Nephron progenitor cell (in vitro differentiated cells): ENCODE measurements around the gene LRP6.
A peak's percentile ranks its signal among the peaks of the same experiment; 100 is the strongest.

ENCODE experiments used
- DNase-seq: peaks from one replicate; pipeline ENCODE4 v3.0.0; 2021
- H3K27ac Mint-ChIP-seq: 2 replicates; pipeline ENCODE4 v1.8.0; 2021; ENCODE audit warnings: mild to moderate bottlenecking, moderate library complexity, mixed read lengths
- H3K27me3 Mint-ChIP-seq: 2 replicates; pipeline ENCODE4 v1.8.0; 2021; ENCODE audit warnings: mild to moderate bottlenecking, low read depth, mixed read lengths; ENCODE audit not compliant: poor library complexity
- H3K36me3 Mint-ChIP-seq: 2 replicates; pipeline ENCODE4 v1.8.0; 2021; ENCODE audit warnings: low read depth, mixed read lengths
- H3K4me1 Mint-ChIP-seq: 2 replicates; pipeline ENCODE4 v1.8.0; 2021; ENCODE audit warnings: mixed read lengths
- H3K4me3 Mint-ChIP-seq: 2 replicates; pipeline ENCODE4 v1.8.0; 2021; ENCODE audit warnings: mild to moderate bottlenecking, moderate library complexity, mixed read lengths
- H3K9me3 Mint-ChIP-seq: 2 replicates; pipeline ENCODE4 v1.8.0; 2021; ENCODE audit warnings: mild to moderate bottlenecking, moderate library complexity, mixed read lengths
- TF ChIP-seq, protein P1 (sequence below): fragments of 200-600 bp; sonication (generic); IDR thresholded peaks from 2 replicates; pipeline ENCODE4 v1.5.0; 2021; ENCODE audit warnings: antibody characterized with exemption

Gene LRP6

GRCh38 chr12:12240662-12241340, 26.0 kb downstream of the LRP6 start:
- H3K27ac Mint-ChIP-seq, result peak overlapping the region; percentile 80
- TF ChIP-seq, protein P1, sequence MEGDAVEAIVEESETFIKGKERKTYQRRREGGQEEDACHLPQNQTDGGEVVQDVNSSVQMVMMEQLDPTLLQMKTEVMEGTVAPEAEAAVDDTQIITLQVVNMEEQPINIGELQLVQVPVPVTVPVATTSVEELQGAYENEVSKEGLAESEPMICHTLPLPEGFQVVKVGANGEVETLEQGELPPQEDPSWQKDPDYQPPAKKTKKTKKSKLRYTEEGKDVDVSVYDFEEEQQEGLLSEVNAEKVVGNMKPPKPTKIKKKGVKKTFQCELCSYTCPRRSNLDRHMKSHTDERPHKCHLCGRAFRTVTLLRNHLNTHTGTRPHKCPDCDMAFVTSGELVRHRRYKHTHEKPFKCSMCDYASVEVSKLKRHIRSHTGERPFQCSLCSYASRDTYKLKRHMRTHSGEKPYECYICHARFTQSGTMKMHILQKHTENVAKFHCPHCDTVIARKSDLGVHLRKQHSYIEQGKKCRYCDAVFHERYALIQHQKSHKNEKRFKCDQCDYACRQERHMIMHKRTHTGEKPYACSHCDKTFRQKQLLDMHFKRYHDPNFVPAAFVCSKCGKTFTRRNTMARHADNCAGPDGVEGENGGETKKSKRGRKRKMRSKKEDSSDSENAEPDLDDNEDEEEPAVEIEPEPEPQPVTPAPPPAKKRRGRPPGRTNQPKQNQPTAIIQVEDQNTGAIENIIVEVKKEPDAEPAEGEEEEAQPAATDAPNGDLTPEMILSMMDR, result no peak
- no peak for DNase-seq
- H3K4me1 Mint-ChIP-seq, result peaks cover 15% of the 10 kb centered on the region
- H3K4me3 Mint-ChIP-seq, result no peak overlapping the region
- peaks cover 91% of the 10 kb centered on the region for H3K36me3 Mint-ChIP-seq
- H3K27me3 Mint-ChIP-seq, result no peaks in the 10 kb centered on the region
- H3K9me3 Mint-ChIP-seq, result peaks cover 50% of the 10 kb centered on the region

GRCh38 chr12:12239127-12239526, 27.7 kb downstream of the LRP6 start:
- Mint-ChIP-seq H3K36me3 (peaks cover 95% of the 10 kb centered on the region), H3K27ac (no peak overlapping the region), H3K9me3 (peaks cover 66% of the 10 kb centered on the region), H3K27me3 (no peaks in the 10 kb centered on the region), H3K4me3 (no peak overlapping the region), H3K4me1 (peaks cover 15% of the 10 kb centered on the region)
- TF ChIP-seq, protein P1, result no peak
- no peak for DNase-seq

- Mint-ChIP-seq H3K27ac (no peak overlapping the region), H3K9me3 (peaks cover 66% of the 10 kb centered on the region), H3K27me3 (no peaks in the 10 kb centered on the region), H3K4me1 (peaks cover 15% of the 10 kb centered on the region), H3K4me3 (no peak overlapping the region), H3K36me3 (peaks cover 95% of the 10 kb centered on the region)
- no peak for DNase-seq
- TF ChIP-seq, protein P1, result no peak
These were observed 28.2 kb downstream of the LRP6 start for GRCh38 chr12:12238605-12239004.

DNA sequence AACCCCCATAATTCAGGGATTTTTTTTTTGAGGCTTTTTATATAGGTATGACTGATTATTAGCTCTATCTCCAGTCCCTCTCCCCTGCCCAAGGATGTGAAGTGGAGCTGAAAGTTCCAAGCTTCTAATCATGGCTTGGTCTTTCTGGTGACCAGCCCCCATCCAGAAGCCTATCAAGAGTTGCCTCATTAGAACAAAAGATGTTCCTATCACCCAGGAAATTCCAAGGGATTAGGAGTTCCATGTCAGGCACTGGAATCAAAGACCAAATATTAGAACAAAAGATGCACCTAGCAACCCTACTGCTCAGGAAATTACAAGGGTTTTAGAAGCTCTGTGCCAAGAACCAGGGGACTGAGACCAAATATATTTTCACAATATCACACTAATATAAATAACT, 29.9 kb downstream of the LRP6 start:
- DNase-seq, result no peak
- Mint-ChIP-seq H3K27me3 (no peaks in the 10 kb centered on the region), H3K36me3 (peaks cover 94% of the 10 kb centered on the region), H3K27ac (no peak overlapping the region), H3K4me1 (peaks cover 11% of the 10 kb centered on the region), H3K4me3 (no peak overlapping the region), H3K9me3 (peaks cover 66% of the 10 kb centered on the region)
- TF ChIP-seq, protein P1, result no peak

- H3K9me3 Mint-ChIP-seq, result peaks cover 28% of the 10 kb centered on the region
- no peaks in the 10 kb centered on the region for H3K27me3 Mint-ChIP-seq
- no peak overlapping the region for H3K4me3 Mint-ChIP-seq
- H3K4me1 Mint-ChIP-seq, result peaks cover 26% of the 10 kb centered on the region
- DNase-seq, result no peak
- TF ChIP-seq, protein P1, result no peak
- peaks cover 68% of the 10 kb centered on the region for H3K36me3 Mint-ChIP-seq
- H3K27ac Mint-ChIP-seq, result no peak overlapping the region
These were observed 36.6 kb downstream of the LRP6 start for GRCh38 chr12:12230275-12230674.

DNA sequence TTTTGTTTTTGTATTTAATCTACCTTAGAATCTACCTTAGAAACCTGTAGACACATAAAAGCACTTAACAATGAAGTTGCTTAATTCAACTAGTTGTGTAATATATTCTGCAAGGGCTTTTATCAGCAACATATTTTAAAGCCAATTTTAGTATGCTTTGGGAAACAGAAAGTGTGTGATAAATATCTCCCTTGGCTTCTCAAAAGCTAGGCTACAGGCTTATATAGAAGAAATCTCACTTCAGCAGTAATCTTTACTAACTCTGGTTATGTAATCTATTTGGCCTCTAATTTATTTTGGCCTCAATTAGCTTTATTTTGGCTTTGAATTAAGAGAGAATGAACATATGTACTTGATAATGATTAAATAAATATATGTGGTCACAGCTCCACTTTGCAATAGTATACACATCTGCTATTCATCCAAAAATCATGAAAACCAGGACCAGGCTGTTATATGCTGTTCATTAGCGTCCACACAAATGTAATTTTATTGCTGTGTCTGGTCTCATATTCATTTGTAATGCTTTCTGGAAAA, 37.2 kb downstream of the LRP6 start:
- TF ChIP-seq, protein P1, result no peak
- H3K27ac Mint-ChIP-seq, result peak overlapping the region; percentile 39
- DNase-seq, result no peak

More for the DNA sequence above, 37.2 kb downstream of the LRP6 start:
- H3K4me1 Mint-ChIP-seq, result peaks cover 26% of the 10 kb centered on the region
- H3K27me3 Mint-ChIP-seq, result no peaks in the 10 kb centered on the region
- peaks cover 26% of the 10 kb centered on the region for H3K9me3 Mint-ChIP-seq
- H3K36me3 Mint-ChIP-seq, result peaks cover 66% of the 10 kb centered on the region
- no peak overlapping the region for H3K4me3 Mint-ChIP-seq
